Natural killer cell (primary cell): ENCODE measurements around the gene MGST3. TPM values are rescaled to one million over a fixed set of nuclear protein-coding genes. Genes with fewer than 3 reads are reported as not detected.
"Not testable (repeated sequence)": the region's sequence is repeated elsewhere in the genome, so short reads cannot be mapped to it uniquely, and the experiment has no call there.

ENCODE experiments used
- ATAC-seq, 3 donors: fragments of 150-1000 bp in 2 of 3; fragments of 200-7000 bp in 1 of 3; cut with Tn5 transposase; 1 replicate in 1 of 3; 2 replicates in 2 of 3; pipeline ENCODE4 v1.10.0; 2021; ENCODE audit warnings: mild to moderate bottlenecking in 2 of 3, moderate library complexity in 2 of 3
- DNase-seq, 2 donors: peaks; one replicate each; pipeline versions ENCODE4 v3.0.0 to v3.0.0-alpha.2; 2013 to 2021; ENCODE audit warnings: mixed read lengths in 1 of 2
- H3K27ac ChIP-seq: one replicate; pipeline ENCODE4 v1.5.1; 2013; ENCODE audit warnings: mild to moderate bottlenecking, low read length
- H3K27me3 ChIP-seq: one replicate; pipeline ENCODE4 v1.6.1; 2013; ENCODE audit warnings: low read length; ENCODE audit not compliant: control insufficient read depth, insufficient read depth
- H3K36me3 ChIP-seq: one replicate; pipeline ENCODE4 v1.6.1; 2013; ENCODE audit warnings: low read length; ENCODE audit not compliant: control insufficient read depth, insufficient read depth
- H3K4me1 ChIP-seq: one replicate; pipeline ENCODE4 v1.6.1; 2013; ENCODE audit warnings: low read length; ENCODE audit not compliant: control insufficient read depth, insufficient read depth
- H3K4me3 ChIP-seq: one replicate; pipeline ENCODE4 v1.5.1; 2013; ENCODE audit warnings: low read length
- H3K9me3 ChIP-seq: one replicate; pipeline ENCODE4 v1.6.1; 2013; ENCODE audit warnings: low read length; ENCODE audit not compliant: control insufficient read depth, insufficient read depth
- H3K27ac Mint-ChIP-seq, 2 donors: one replicate each; pipeline ENCODE4 v1.8.0; 2022; ENCODE audit warnings: mild to moderate bottlenecking in 2 of 2, mixed read lengths in 2 of 2, moderate library complexity in 1 of 2
- H3K27me3 Mint-ChIP-seq, 2 donors: one replicate each; pipeline ENCODE4 v1.8.0; 2022; ENCODE audit warnings: low read depth in 2 of 2, mixed read lengths in 2 of 2
- H3K36me3 Mint-ChIP-seq: one replicate; pipeline ENCODE4 v1.8.0; 2022; ENCODE audit warnings: mixed read lengths
- H3K4me1 Mint-ChIP-seq, 2 donors: one replicate each; pipeline ENCODE4 v1.8.0; 2022; ENCODE audit warnings: mixed read lengths in 2 of 2
- H3K4me3 Mint-ChIP-seq: one replicate; pipeline ENCODE4 v1.8.0; 2022; ENCODE audit warnings: mild to moderate bottlenecking, moderate library complexity, mixed read lengths
- H3K9me3 Mint-ChIP-seq, 2 donors: one replicate each; pipeline ENCODE4 v1.8.0; 2022; ENCODE audit warnings: mixed read lengths in 2 of 2
- WGBS: methylation state at CpG from one replicate; pipeline ENCODE4 v1.1.7; 2013; ENCODE audit warnings: missing lambda C conversion rate; ENCODE audit not compliant: insufficient coverage; 5-methylcytosine and 5-hydroxymethylcytosine counted together
- intact Hi-C: fragments of 100-400 bp; cut with micrococcal nuclease; formaldehyde crosslinking; loops from one replicate; pipeline ENCODE4 v1.14.2; 2022
- total RNA-seq, 4 donors: library from RNA; stranded (reverse); fragments of 120-200 nt in 1 of 4; gene quantifications; one replicate each; pipeline versions ENCODE4 v1.2.3 to v1.2.4, GENCODE V29; 2013 to 2022
- TF ChIP-seq, protein P1 (sequence below): fragments of 200-600 bp; IDR thresholded peaks from one replicate; pipeline ENCODE4 v1.8.0; 2022; ENCODE audit warnings: antibody characterized with exemption

Gene MGST3
- total RNA-seq, 3 donors from 2014 or later (not counting 1 experiment from before 2014, with no cell fraction given), result 27.2 to 34.3 (median 29.0) TPM

DNA sequence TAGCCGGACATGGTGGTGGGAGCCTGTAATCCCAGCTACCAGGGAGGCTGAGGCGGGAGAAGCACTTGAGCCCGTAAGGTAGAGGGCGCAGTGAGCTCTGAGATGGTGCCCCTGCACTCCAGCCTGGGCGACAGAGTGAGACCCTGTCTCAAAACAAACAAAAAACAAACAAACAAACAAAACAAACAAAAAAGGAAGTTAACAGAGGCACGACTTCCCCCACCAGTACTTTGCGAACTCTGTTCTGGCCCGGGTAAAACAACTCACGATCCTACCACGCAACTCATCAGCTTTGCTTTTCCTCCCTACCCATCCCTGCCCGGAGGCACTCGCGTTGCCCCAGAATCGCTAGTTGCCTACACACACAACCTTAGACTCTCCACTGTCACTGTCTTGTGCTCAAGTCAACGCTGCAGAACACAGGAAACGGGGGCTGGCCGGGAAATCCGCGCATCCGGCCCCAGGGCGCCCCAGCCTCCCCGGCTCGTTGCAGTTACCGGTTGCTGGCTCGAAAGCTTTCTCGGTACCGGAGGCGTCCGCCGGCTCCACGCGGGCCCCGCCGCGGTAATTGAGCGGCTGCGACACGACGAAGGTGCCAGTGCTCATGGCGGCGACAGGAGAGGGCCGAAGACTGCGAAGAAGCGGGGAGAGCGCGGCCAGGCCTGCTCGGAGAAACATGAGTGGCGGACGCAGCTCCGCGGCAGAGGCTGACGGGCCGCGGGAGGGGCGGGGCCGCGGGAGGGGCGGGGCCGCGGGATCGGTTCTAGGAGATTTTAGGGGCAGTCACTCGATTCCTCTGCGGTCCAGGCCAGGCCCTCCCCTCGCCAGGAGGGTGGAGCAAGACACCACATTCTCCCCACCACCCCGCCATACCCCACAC is 67.1 kb downstream of the MGST3 start, which contains the start of gene ALDH9A1:
ALDH9A1 (minus strand) TSS at position 682 of the 880 bp plus-strand sequence; CDS start at position 678, 4 bp downstream.
- Mint-ChIP-seq H3K36me3 (no peaks in the 10 kb centered on the region), H3K9me3 (no peaks in the 10 kb centered on the region), H3K27ac (peak within 1 kb of the TSS; percentile 97 to 100), H3K4me1 (peaks cover 21 to 25% of the 10 kb centered on the region in 2 donors), H3K27me3 (no peaks in the 10 kb centered on the region), H3K4me3 (peak within 1 kb of the TSS; percentile 93)
- no peaks in the 10 kb centered on the region for H3K9me3 ChIP-seq
- no peaks in the 10 kb centered on the region for H3K27me3 ChIP-seq
- ATAC-seq, result peak; percentile 88 to 95 (median 90)
- DNase-seq, result peak; percentile 81 to 87
- H3K4me1 ChIP-seq, result peaks cover 10% of the 10 kb centered on the region
- peak within 1 kb of the TSS; percentile 84 for H3K27ac ChIP-seq
- WGBS, result under 1% methylated on average over 65 of the region's 65 CpGs
- intact Hi-C loops, result loop anchor here (1.0 to 5.0 kb wide), 4 partner anchors 67 to 214 kb away; partner anchors contain the start of genes MGST3 and TMCO1
- H3K4me3 ChIP-seq, result peak within 1 kb of the TSS; percentile 70
- TF ChIP-seq, protein P1, sequence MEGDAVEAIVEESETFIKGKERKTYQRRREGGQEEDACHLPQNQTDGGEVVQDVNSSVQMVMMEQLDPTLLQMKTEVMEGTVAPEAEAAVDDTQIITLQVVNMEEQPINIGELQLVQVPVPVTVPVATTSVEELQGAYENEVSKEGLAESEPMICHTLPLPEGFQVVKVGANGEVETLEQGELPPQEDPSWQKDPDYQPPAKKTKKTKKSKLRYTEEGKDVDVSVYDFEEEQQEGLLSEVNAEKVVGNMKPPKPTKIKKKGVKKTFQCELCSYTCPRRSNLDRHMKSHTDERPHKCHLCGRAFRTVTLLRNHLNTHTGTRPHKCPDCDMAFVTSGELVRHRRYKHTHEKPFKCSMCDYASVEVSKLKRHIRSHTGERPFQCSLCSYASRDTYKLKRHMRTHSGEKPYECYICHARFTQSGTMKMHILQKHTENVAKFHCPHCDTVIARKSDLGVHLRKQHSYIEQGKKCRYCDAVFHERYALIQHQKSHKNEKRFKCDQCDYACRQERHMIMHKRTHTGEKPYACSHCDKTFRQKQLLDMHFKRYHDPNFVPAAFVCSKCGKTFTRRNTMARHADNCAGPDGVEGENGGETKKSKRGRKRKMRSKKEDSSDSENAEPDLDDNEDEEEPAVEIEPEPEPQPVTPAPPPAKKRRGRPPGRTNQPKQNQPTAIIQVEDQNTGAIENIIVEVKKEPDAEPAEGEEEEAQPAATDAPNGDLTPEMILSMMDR, result no peak
- no peaks in the 10 kb centered on the region for H3K36me3 ChIP-seq

DNA sequence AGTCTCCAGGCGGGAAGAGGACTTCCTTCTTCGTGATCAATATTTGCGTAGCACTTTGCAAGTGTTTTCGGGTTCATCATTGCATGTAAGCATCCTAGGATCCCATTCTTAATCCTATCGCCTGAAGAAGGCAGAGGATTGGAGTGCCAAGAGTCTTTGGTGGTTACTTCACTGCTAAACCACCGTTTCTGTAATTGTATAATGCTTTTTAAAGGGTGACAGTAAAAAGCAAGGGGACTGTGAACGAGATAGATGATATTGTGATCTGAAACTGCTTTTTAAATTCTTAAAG is 67.7 kb downstream of the MGST3 start:
- intact Hi-C loops, result loop anchor here (1.0 to 5.0 kb wide), 4 partner anchors 67 to 214 kb away; partner anchors contain the start of genes MGST3 and TMCO1
- H3K36me3 Mint-ChIP-seq, result no peaks in the 10 kb centered on the region
- no peak for DNase-seq
- no peaks in the 10 kb centered on the region for H3K27me3 Mint-ChIP-seq
- H3K4me3 Mint-ChIP-seq, result peak overlapping the region; percentile 93
- Histone ChIP-seq H3K9me3 (no peaks in the 10 kb centered on the region), H3K4me3 (peak overlapping the region; percentile 70), H3K27ac (peak overlapping the region; percentile 84), H3K4me1 (peaks cover 10% of the 10 kb centered on the region), H3K27me3 (no peaks in the 10 kb centered on the region), H3K36me3 (no peaks in the 10 kb centered on the region)
- WGBS, result 1% methylated on average over 7 of the region's 7 CpGs
- H3K4me1 Mint-ChIP-seq, result peaks cover 21 to 25% of the 10 kb centered on the region in 2 donors
- H3K27ac Mint-ChIP-seq, result peak overlapping the region; percentile 97 to 100
- no peak for ATAC-seq
- H3K9me3 Mint-ChIP-seq, result no peaks in the 10 kb centered on the region
- TF ChIP-seq, protein P1, result no peak

GRCh38 chr1:165699577-165699976 is 68.5 kb downstream of the MGST3 start:
- H3K27ac Mint-ChIP-seq, result no peak overlapping the region
- peak overlapping the region; percentile 66 for H3K4me3 Mint-ChIP-seq
- 89% methylated on average over 3 of the region's 3 CpGs for WGBS

GRCh38 chr1:165701922-165702321 is 70.9 kb downstream of the MGST3 start:
- H3K27ac Mint-ChIP-seq, intact Hi-C loops, H3K9me3 Mint-ChIP-seq, H3K4me3 Mint-ChIP-seq, H3K9me3 ChIP-seq, H3K4me1 ChIP-seq, H3K27ac ChIP-seq, DNase-seq, H3K36me3 ChIP-seq, H3K36me3 Mint-ChIP-seq, H3K27me3 ChIP-seq, H3K4me3 ChIP-seq, ATAC-seq: not testable (repeated sequence)
- peaks cover 13 to 15% of the 10 kb centered on the region in 2 donors for H3K4me1 Mint-ChIP-seq
- 78% methylated on average over 5 of the region's 7 CpGs for whole genome bisulfite sequencing
- peaks cover 4 to 12% of the 10 kb centered on the region in 2 donors for H3K27me3 Mint-ChIP-seq

More at GRCh38 chr1:165699577-165699976, 68.5 kb downstream of the MGST3 start:
- no peaks in the 10 kb centered on the region for H3K27me3 Mint-ChIP-seq
- H3K27ac ChIP-seq, result no peak overlapping the region
- intact Hi-C loops, result loop anchor here (5.0 kb wide), 1 partner anchor 213 kb away; no protein-coding TSS in a partner anchor
- TF ChIP-seq, protein P1, result no peak
- no peak overlapping the region for H3K4me3 ChIP-seq
- H3K4me1 ChIP-seq, result peaks cover 10% of the 10 kb centered on the region
- ATAC-seq (no peak), DNase-seq (no peak)
- no peaks in the 10 kb centered on the region for H3K9me3 ChIP-seq
- peaks cover 21 to 25% of the 10 kb centered on the region in 2 donors for H3K4me1 Mint-ChIP-seq
- H3K36me3 ChIP-seq, result no peaks in the 10 kb centered on the region
- no peaks in the 10 kb centered on the region for H3K9me3 Mint-ChIP-seq
- H3K27me3 ChIP-seq, result no peaks in the 10 kb centered on the region
- no peaks in the 10 kb centered on the region for H3K36me3 Mint-ChIP-seq
